ENCODE measurements around the gene LRRC41. TPM values are rescaled to one million over a fixed set of nuclear protein-coding genes. Genes with fewer than 3 reads are reported as not detected.
"Not testable (repeated sequence)": the region's sequence is repeated elsewhere in the genome, so short reads cannot be mapped to it uniquely, and the experiment has no call there.

Gene LRRC41
- total RNA-seq, 4 donors from 2014 or later, result 43.4 to 64.3 (median 60.5) TPM

DNA sequence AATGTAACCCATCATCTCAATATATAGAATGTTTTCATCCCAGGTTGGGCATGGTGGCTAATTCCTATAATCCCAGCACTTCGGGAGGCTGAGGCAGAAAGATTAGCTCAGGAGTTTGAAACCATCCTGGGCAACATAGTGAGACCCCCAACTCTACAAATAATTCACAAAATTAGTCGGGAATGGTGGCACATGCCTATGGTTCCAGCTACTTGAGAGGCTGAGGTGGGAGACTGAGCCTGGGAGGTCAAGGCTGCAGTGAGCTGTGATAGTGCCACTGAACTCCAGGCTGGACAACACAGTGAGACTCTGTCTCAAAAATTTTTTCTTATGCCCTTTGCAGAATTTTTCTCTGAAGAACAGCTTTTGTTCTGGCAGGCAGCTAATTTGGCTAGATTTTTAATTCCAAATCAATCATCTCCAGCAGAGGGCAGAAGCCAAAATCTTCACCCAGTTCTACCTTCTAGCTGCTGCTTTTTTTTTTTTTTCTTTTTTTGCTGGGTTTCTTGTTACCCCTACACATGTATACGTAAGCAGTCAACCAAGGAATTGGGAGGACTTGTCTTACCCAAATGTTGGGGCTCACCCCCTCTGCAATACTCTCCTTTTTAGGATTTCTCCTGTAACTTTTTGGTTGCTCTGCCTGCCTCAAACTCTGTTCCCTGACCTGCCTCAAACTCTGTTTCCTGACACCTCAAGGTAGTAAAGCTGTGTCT is 58.6 kb downstream of the LRRC41 start:
- intact Hi-C loops (cut with DNase I; ENCODE audit: low total_unique reads) (no loop called here), in situ Hi-C loops (cut with MboI; ENCODE audit: low pct_ligation_motif_present in 1 of 4, low pct_unique_long_range_greater_than_20kb in 1 of 4, low sequenced_read_pairs in 3 of 4) (no loop called here)
- DNase-seq, result no peak
- TF ChIP-seq, protein P1, sequence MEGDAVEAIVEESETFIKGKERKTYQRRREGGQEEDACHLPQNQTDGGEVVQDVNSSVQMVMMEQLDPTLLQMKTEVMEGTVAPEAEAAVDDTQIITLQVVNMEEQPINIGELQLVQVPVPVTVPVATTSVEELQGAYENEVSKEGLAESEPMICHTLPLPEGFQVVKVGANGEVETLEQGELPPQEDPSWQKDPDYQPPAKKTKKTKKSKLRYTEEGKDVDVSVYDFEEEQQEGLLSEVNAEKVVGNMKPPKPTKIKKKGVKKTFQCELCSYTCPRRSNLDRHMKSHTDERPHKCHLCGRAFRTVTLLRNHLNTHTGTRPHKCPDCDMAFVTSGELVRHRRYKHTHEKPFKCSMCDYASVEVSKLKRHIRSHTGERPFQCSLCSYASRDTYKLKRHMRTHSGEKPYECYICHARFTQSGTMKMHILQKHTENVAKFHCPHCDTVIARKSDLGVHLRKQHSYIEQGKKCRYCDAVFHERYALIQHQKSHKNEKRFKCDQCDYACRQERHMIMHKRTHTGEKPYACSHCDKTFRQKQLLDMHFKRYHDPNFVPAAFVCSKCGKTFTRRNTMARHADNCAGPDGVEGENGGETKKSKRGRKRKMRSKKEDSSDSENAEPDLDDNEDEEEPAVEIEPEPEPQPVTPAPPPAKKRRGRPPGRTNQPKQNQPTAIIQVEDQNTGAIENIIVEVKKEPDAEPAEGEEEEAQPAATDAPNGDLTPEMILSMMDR (IDR thresholded peaks at IDR 0.05), result peak in 3 of 5 experiments; percentile 19 to 28 (median 22)
- no peak for TF ChIP-seq POLR2AphosphoS5 (IDR thresholded peaks at IDR 0.05)
- H3K36me3 ChIP-seq, result no peaks in the 10 kb centered on the region
- no peaks in the 10 kb centered on the region for H3K9me3 ChIP-seq
- 54 to 86% methylated on average over 1 to 3 of the region's 3 CpGs for whole genome bisulfite sequencing, 2 donors (ENCODE audit: low coverage in 1 of 2)
- H3K27ac ChIP-seq, result no peak overlapping the region
- H3K4me1 ChIP-seq, result peaks cover 4 to 15% (median 15%) of the 10 kb centered on the region in 4 donors
- H3K27me3 ChIP-seq, result no peaks in the 10 kb centered on the region
- H3K4me3 ChIP-seq, result no peak overlapping the region

DNA sequence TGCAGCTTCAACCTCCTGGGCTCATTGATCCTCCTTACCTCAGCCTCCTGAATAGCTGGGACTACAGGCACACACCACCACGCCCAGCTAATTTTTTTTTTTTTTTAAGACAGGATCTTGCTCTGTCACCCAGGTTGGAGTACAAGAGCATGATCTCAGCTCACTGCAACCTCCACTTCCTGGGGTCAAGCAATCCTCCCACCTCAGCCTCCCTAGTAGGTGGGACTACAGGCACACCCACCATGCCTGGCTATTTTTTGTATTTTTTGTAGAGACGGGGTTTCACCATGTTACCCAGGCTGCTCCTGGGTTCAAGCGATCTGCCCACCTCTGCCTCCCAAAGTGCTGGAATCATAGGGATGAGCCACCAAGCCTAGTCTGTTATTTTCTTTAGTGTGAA is 59.6 kb downstream of the LRRC41 start:
- in situ Hi-C loops (cut with MboI; ENCODE audit: low pct_ligation_motif_present in 1 of 4, low pct_unique_long_range_greater_than_20kb in 1 of 4, low sequenced_read_pairs in 3 of 4); H3K9me3 ChIP-seq; H3K27ac ChIP-seq; DNase-seq; intact Hi-C loops (cut with DNase I; ENCODE audit: low total_unique reads); H3K4me3 ChIP-seq; H3K27me3 ChIP-seq; H3K36me3 ChIP-seq: not testable (repeated sequence)
- WGBS, 2 donors (ENCODE audit: low coverage in 1 of 2), result 88 to 93% methylated on average over 3 of the region's 3 CpGs
- H3K4me1 ChIP-seq, result peaks cover 4 to 15% (median 15%) of the 10 kb centered on the region in 4 donors

DNA sequence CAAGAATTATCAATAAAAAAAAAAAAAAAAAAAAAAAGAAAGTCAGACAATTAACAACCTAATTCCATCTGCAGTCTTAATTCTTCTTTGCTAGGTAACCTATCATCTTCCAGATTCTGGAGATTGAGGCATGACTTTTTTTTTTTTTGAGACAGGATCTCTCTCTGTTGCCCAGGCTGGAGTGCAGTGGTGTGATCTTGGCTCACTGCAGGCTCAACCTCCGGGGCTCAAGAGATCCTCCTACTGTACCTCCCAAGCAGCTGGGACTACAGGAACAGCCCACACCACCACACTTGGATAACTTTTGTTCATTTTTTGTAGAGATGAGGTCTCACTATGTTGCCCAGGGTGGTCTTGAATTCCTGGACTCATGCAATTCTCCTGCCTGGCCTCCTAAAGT is 60.5 kb downstream of the LRRC41 start:
- TF ChIP-seq, protein P1 (IDR thresholded peaks at IDR 0.05), result no peak
- TF ChIP-seq POLR2A (IDR thresholded peaks at IDR 0.05) (no peak), POLR2AphosphoS5 (IDR thresholded peaks at IDR 0.05) (no peak), EP300 (IDR thresholded peaks at IDR 0.05; ENCODE audit: low read depth) (no peak)
- WGBS, 2 donors (ENCODE audit: low coverage in 1 of 2), result 56 to 57% methylated on average over 1 of the region's 1 CpG
- Histone ChIP-seq H3K9me3 (no peaks in the 10 kb centered on the region), H3K27me3 (no peaks in the 10 kb centered on the region), H3K36me3 (no peaks in the 10 kb centered on the region), H3K4me1 (peaks cover 2 to 9% (median 8%) of the 10 kb centered on the region in 4 donors), H3K27ac (no peak overlapping the region), H3K4me3 (no peak overlapping the region)
- in situ Hi-C loops (cut with MboI; ENCODE audit: low pct_ligation_motif_present in 1 of 4, low pct_unique_long_range_greater_than_20kb in 1 of 4, low sequenced_read_pairs in 3 of 4) (no loop called here), intact Hi-C loops (cut with DNase I; ENCODE audit: low total_unique reads) (no loop called here)
- DNase-seq, result no peak

DNA sequence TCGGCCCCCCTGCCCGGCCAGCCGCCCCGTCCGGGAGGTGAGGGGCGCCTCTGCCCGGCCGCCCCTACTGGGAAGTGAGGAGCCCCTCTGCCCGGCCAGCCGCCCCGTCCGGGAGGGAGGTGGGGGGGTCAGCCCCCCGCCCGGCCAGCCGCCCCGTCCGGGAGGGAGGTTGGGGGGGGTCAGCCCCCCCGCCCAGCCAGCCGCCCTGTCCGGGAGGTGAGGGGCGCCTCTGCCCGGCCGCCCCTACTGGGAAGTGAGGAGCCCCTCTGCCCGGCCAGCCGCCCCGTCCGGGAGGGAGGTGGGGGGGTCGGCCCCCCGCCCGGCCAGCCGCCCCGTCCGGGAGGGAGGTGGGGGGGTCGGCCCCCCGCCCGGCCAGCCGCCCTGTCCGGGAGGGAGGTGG is 61.7 kb downstream of the LRRC41 start:
- DNase-seq; H3K9me3 ChIP-seq; H3K4me3 ChIP-seq; in situ Hi-C loops (cut with MboI; ENCODE audit: low pct_ligation_motif_present in 1 of 4, low pct_unique_long_range_greater_than_20kb in 1 of 4, low sequenced_read_pairs in 3 of 4); H3K27ac ChIP-seq; H3K4me1 ChIP-seq; H3K36me3 ChIP-seq; intact Hi-C loops (cut with DNase I; ENCODE audit: low total_unique reads); H3K27me3 ChIP-seq: not testable (repeated sequence)
- WGBS, 2 donors (ENCODE audit: low coverage in 1 of 2), result no CpG with 5 or more reads among the region's 38 CpGs

DNA sequence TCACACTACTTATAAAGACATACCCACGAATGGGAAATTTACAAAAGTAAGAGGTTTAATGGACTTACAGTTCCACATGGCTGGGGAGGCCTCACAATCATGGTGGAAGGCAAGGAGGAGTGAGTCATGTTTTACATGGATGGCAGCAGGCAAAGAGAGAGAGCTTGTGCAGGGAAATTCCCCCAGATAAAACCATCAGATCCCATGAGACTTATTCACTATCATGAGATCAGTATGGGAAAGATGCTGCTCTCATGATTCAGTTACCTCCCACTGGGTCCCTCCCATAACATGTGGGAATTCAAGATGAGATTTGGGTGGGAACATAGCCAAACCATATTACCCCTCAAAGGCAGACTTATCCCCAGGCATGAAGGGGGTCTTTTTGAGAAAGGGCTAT is 64.6 kb downstream of the LRRC41 start:
- DNase-seq; H3K27ac ChIP-seq; H3K9me3 ChIP-seq; in situ Hi-C loops (cut with MboI; ENCODE audit: low pct_ligation_motif_present in 1 of 4, low pct_unique_long_range_greater_than_20kb in 1 of 4, low sequenced_read_pairs in 3 of 4); H3K27me3 ChIP-seq; H3K4me1 ChIP-seq; H3K36me3 ChIP-seq; H3K4me3 ChIP-seq; intact Hi-C loops (cut with DNase I; ENCODE audit: low total_unique reads): not testable (repeated sequence)
- WGBS, 2 donors (ENCODE audit: low coverage in 1 of 2), result 73 to 79% methylated on average over 1 of the region's 1 CpG

DNA sequence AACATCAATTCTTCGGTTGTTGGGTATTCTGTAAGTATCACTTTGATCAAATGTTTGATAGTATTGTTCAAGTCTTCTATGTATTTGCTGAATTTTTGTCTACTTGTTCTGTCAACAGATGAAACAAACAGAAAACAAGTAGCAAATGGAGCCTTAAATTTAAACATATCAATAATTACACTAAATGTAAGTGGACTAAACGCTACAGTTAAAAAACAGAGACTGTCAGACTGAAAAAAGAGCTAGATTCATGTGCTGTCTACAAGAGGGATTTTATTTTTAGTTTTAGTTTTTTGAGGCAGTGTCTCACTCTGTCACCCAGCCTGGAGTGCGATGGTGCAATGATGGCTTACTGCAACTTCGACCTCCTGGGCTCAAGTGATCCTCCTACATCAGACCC is 66.5 kb downstream of the LRRC41 start:
- no peak overlapping the region for H3K27ac ChIP-seq
- intact Hi-C loops (cut with DNase I; ENCODE audit: low total_unique reads), result no loop called here
- WGBS, 2 donors (ENCODE audit: low coverage in 1 of 2), result 88 to 100% methylated on average over 3 to 4 of the region's 4 CpGs
- H3K36me3 ChIP-seq, result no peaks in the 10 kb centered on the region
- in situ Hi-C loops (cut with MboI; ENCODE audit: low pct_ligation_motif_present in 1 of 4, low pct_unique_long_range_greater_than_20kb in 1 of 4, low sequenced_read_pairs in 3 of 4), result no loop called here
- TF ChIP-seq, protein P1 (IDR thresholded peaks at IDR 0.05), result no peak
- TF ChIP-seq EP300 (IDR thresholded peaks at IDR 0.05; ENCODE audit: low read depth), result no peak
- no peak for TF ChIP-seq POLR2A (IDR thresholded peaks at IDR 0.05)
- no peak for TF ChIP-seq POLR2AphosphoS5 (IDR thresholded peaks at IDR 0.05)
- no peaks in the 10 kb centered on the region for H3K27me3 ChIP-seq
- H3K9me3 ChIP-seq, result peaks cover 0 to 4% of the 10 kb centered on the region in 2 donors
- no peak for DNase-seq
- no peaks in the 10 kb centered on the region for H3K4me1 ChIP-seq
- no peak overlapping the region for H3K4me3 ChIP-seq

DNA sequence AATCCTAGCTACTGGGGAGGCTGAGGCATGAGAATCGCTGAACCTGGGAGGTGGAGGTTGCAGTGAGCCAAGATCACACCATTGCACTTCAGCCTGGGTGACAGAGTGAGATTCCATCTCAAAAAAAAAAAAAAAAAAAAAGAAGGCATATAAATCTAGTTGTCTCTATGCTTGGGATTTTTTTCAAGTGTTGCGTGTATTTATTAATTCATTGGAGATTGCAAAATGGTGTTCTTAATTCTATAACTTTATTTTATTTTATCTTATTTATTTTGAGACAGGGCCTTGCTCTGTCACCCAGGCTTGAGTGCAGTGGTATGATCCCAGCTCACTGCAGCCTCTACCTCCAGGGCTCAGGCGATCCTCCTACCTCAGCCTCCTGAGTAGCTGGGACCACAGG is 72.2 kb downstream of the LRRC41 start:
- H3K9me3 ChIP-seq; intact Hi-C loops (cut with DNase I; ENCODE audit: low total_unique reads); H3K4me1 ChIP-seq; DNase-seq; H3K36me3 ChIP-seq; in situ Hi-C loops (cut with MboI; ENCODE audit: low pct_ligation_motif_present in 1 of 4, low pct_unique_long_range_greater_than_20kb in 1 of 4, low sequenced_read_pairs in 3 of 4); H3K27me3 ChIP-seq; H3K4me3 ChIP-seq; H3K27ac ChIP-seq: not testable (repeated sequence)
- WGBS, 2 donors (ENCODE audit: low coverage in 1 of 2), result 95 to 100% methylated on average over 2 to 3 of the region's 3 CpGs

Measured in transverse colon (tissue), 4 donors.